NK-92 treated with Interleukin-12 subunit alpha and Interleukin-12 subunit beta, amount 100 ng/mL, for 24 hours (cell line): ENCODE results near the gene TTLL11.
"Not testable (repeated sequence)": the region's sequence is repeated elsewhere in the genome, so short reads cannot be mapped to it uniquely, and the experiment has no call there.

ENCODE experiments used
- DNase-seq: peaks from one replicate; lab custom pipeline; 2025; lab: John Stamatoyannopoulos, UW

Gene TTLL11

GRCh38 chr9:122085260-122085659 is 7.8 kb downstream of the TTLL11 start:
- no peak for DNase-seq

- no peak for DNase-seq
Measured at GRCh38 chr9:122084026-122084675, 9.0 kb downstream of the TTLL11 start.

GRCh38 chr9:122080986-122081385 is 12.1 kb downstream of the TTLL11 start:
- no peak for DNase-seq

GRCh38 chr9:122078557-122078956 is 14.6 kb downstream of the TTLL11 start:
- DNase-seq, result no peak

GRCh38 chr9:122076773-122077172 is 16.3 kb downstream of the TTLL11 start:
- DNase-seq, result no peak

- DNase-seq, result no peak
Measured at GRCh38 chr9:122076117-122076516, 17.0 kb downstream of the TTLL11 start.

GRCh38 chr9:122075135-122076030 is 17.7 kb downstream of the TTLL11 start:
- no peak for DNase-seq

GRCh38 chr9:122071715-122072114 is 21.4 kb downstream of the TTLL11 start:
- no peak for DNase-seq

GRCh38 chr9:122070728-122071515 is 22.2 kb downstream of the TTLL11 start:
- DNase-seq, result no peak

GRCh38 chr9:122066680-122067079 is 26.4 kb downstream of the TTLL11 start:
- DNase-seq, result not testable (repeated sequence)

- no peak for DNase-seq
Measured at GRCh38 chr9:122065923-122066629, 27.0 kb downstream of the TTLL11 start.

GRCh38 chr9:122060481-122060880 is 32.6 kb downstream of the TTLL11 start:
- no peak for DNase-seq

GRCh38 chr9:122059955-122060324 is 33.2 kb downstream of the TTLL11 start:
- no peak for DNase-seq

- no peak for DNase-seq
Measured at GRCh38 chr9:122059214-122059954, 33.7 kb downstream of the TTLL11 start.

GRCh38 chr9:122058709-122059108 is 34.4 kb downstream of the TTLL11 start:
- DNase-seq, result no peak

GRCh38 chr9:122058051-122058450 is 35.1 kb downstream of the TTLL11 start:
- DNase-seq, result no peak

GRCh38 chr9:122057211-122057610 is 35.9 kb downstream of the TTLL11 start:
- DNase-seq, result no peak

GRCh38 chr9:122056484-122056883 is 36.6 kb downstream of the TTLL11 start:
- no peak for DNase-seq

GRCh38 chr9:122055701-122056100 is 37.4 kb downstream of the TTLL11 start:
- no peak for DNase-seq

- DNase-seq, result no peak
Measured at GRCh38 chr9:122053567-122054350, 39.3 kb downstream of the TTLL11 start.
